GM23248 (cell line): ENCODE results near the gene TENM3.

Experiments
- EZH2 ChIP-seq: fragments of 200-600 bp; sonication (generic); IDR thresholded peaks from 2 replicates; pipeline ENCODE4 v1.6.1; 2018; ENCODE audit warnings: antibody characterized with exemption, mild to moderate bottlenecking; ENCODE audit not compliant: insufficient read depth, poor library complexity, severe bottlenecking
- EZH2phosphoT487 ChIP-seq: fragments of 200-600 bp; sonication (generic); IDR thresholded peaks from 2 replicates; pipeline ENCODE4 v1.6.1; 2018; ENCODE audit warnings: antibody characterized with exemption, moderate library complexity, mild to moderate bottlenecking, low read depth; ENCODE audit not compliant: insufficient read depth

DNA sequence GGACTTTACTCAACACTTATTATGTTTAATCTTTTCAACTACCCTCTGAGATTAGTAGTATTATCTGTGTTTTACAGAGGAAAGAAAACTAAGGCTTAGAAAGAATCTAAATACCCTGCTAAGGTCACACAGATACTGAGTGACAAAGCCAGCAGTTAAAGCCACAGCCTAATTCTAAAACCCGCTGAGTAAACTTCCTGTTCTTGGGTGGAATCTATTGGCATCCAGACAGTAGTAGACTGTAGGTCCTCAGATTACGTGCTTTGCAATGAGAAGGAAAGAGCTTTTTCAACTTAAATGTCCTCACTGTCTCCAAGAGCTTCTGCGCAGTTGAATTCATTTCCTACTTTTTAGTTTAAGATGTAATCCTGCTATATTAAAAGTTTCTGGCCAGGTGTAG is 126.0 kb downstream of the TENM3 start:
- TF ChIP-seq EZH2phosphoT487 (no peak), EZH2 (no peak)
